K562 (cell line): ENCODE results near the gene NKG7. TPM values are rescaled to one million over a fixed set of nuclear protein-coding genes. Genes with fewer than 3 reads are reported as not detected.

Source experiments
- ARID4B ChIP-seq: sonication (generic); formaldehyde crosslinking; IDR thresholded peaks from 2 replicates; pipeline ENCODE4 v1.8.0; 2022; ENCODE audit warnings: mild to moderate bottlenecking, missing genetic modification reagents
- CHCHD3 ChIP-seq: fragments of 250-450 bp; sonication (Bioruptor Pico); IDR thresholded peaks from 2 replicates; pipeline ENCODE4 v2.1.2; 2022; ENCODE audit warnings: mild to moderate bottlenecking
- CXXC5 ChIP-seq: fragments of 250-450 bp; sonication (Bioruptor Pico); IDR thresholded peaks from 2 replicates; pipeline ENCODE4 v1.8.0; 2022; ENCODE audit warnings: inconsistent platforms, mild to moderate bottlenecking, moderate library complexity
- ETV5 ChIP-seq: sonication (generic); formaldehyde crosslinking; IDR thresholded peaks from 2 replicates; pipeline ENCODE4 v1.4.0; 2020; ENCODE audit warnings: low read depth, mild to moderate bottlenecking, missing genetic modification reagents
- GABPA ChIP-seq: fragments of 200-800 bp; sonication (Bioruptor generic); conservative IDR thresholded peaks from 2 replicates; pipeline ENCODE4 v1.6.1; 2016; ENCODE audit warnings: low read depth, missing genetic modification characterization, missing compliant biosample characterization
- MXI1 ChIP-seq: IDR thresholded peaks from 2 replicates; pipeline ENCODE4 v1.6.1; 2011; ENCODE audit warnings: low read depth, mild to moderate bottlenecking, improper control_type of control experiment, low read length
- NR1H2 ChIP-seq: sonication (generic); formaldehyde crosslinking; IDR thresholded peaks from 2 replicates; pipeline ENCODE4 v1.4.0; 2020; ENCODE audit warnings: mild to moderate bottlenecking, missing genetic modification reagents
- RFX7 ChIP-seq: fragments of 250-450 bp; sonication (Bioruptor Pico); IDR thresholded peaks from 2 replicates; pipeline ENCODE4 v1.5.1; 2021; ENCODE audit warnings: mild to moderate bottlenecking
- SRF ChIP-seq, 2 experiments: fragments of 250-450, 450-650 bp in 1 of 2; sonication (Bioruptor Pico) in 1 of 2; sonication (generic) in 1 of 2; formaldehyde crosslinking; IDR thresholded peaks; 2 replicates each; pipeline versions ENCODE4 v1.5.0 to v1.5.1; 2020 to 2022; ENCODE audit warnings: mild to moderate bottlenecking in 1 of 2, missing genetic modification reagents in 1 of 2
- ZNF217 ChIP-seq: sonication (generic); formaldehyde crosslinking; IDR thresholded peaks from 2 replicates; pipeline ENCODE4 v1.8.0; 2022; ENCODE audit warnings: mild to moderate bottlenecking, missing genetic modification reagents
- ZNF277 ChIP-seq: fragments of 250-450 bp; sonication (Bioruptor Pico); IDR thresholded peaks from 2 replicates; pipeline ENCODE4 v1.8.0; 2022; ENCODE audit warnings: inconsistent platforms, mild to moderate bottlenecking, moderate library complexity, borderline replicate concordance
- ZNF445 ChIP-seq: fragments of 250-450 bp; sonication (Bioruptor Pico); IDR thresholded peaks from 2 replicates; pipeline ENCODE4 v1.4.0; 2020; ENCODE audit warnings: low read depth, mild to moderate bottlenecking, moderate library complexity
- ZNF511 ChIP-seq: sonication (generic); formaldehyde crosslinking; IDR thresholded peaks from 2 replicates; pipeline ENCODE4 v1.8.0; 2022; ENCODE audit warnings: mild to moderate bottlenecking, missing genetic modification reagents
- ZSCAN32 ChIP-seq: fragments of 450-650 bp; formaldehyde crosslinking; IDR thresholded peaks from 2 replicates; pipeline ENCODE4 v1.4.0; 2020; ENCODE audit warnings: mild to moderate bottlenecking, moderate library complexity
- polyA plus RNA-seq, 8 experiments: library from polyadenylated mRNA; depleted of rRNA in 4 of 8; stranded (reverse) in 5 of 8; unstranded in 3 of 8; fragments of >200 nt; fragmentation: Nextera tagmentation in 2 of 8; fragmentation: Illumina TruSeq in 1 of 8; extraction: Ambion mirVana in 2 of 8; extraction: Trizol in 1 of 8; gene quantifications; 2 replicates each; pipeline versions ENCODE4 v1.2.1 to v1.2.3, GENCODE V29; 2011 to 2014; ENCODE audit warnings: inconsistent platforms in 1 of 8, missing spikeins in 1 of 8
- total RNA-seq, 7 experiments: library from RNA; depleted of rRNA in 6 of 7; stranded (reverse); fragments of >200 nt in 6 of 7; fragmentation: Illumina TruSeq in 2 of 7; extraction: Trizol in 2 of 7; gene quantifications; 2 replicates each; pipeline versions ENCODE4 v1.2.1 to v1.2.3, GENCODE V29; 2011 to 2021; ENCODE audit warnings: low replicate concordance in 1 of 7
- TF ChIP-seq, protein P1 (sequence below): fragments of 250-450 bp; sonication (Bioruptor Pico); IDR thresholded peaks from 2 replicates; pipeline ENCODE4 v1.5.0; 2020; ENCODE audit warnings: mild to moderate bottlenecking
- TF ChIP-seq, protein P2 (sequence below), 2 experiments: fragments of 450-650 bp; IDR thresholded peaks; 2 replicates each; pipeline ENCODE4 v1.6.1; 2018; ENCODE audit warnings: mild to moderate bottlenecking in 2 of 2, low read depth in 1 of 2; ENCODE audit not compliant: partially characterized antibody in 2 of 2

Gene NKG7
- total and polyA plus RNA-seq, 9 of the 15 experiments (the other 6 are each of a cell fraction or from before 2014, with no cell fraction given), result 0.30 to 0.70 (median 0.51) TPM; not detected in 2

DNA sequence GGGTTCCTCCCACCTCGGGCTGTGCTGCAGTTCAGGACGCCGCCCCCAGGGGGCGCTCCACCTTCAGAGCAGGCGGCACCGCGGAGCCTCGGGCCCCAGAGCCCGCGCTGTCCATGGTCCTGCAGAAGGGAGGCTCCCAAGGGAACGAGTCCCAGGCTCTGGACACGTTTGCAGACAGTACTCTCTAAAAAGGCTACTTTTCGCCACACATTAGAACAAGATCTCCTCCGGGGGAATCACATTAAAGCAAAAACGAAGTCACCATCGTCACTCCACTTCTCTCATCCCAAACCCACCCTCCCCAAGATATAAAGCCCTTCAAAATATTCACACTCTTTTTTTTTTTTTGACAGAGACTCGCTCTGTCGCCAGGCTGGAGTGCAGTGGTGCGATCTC lies 49.6 kb upstream of the NKG7 start (continued):
- TF ChIP-seq, protein P1, sequence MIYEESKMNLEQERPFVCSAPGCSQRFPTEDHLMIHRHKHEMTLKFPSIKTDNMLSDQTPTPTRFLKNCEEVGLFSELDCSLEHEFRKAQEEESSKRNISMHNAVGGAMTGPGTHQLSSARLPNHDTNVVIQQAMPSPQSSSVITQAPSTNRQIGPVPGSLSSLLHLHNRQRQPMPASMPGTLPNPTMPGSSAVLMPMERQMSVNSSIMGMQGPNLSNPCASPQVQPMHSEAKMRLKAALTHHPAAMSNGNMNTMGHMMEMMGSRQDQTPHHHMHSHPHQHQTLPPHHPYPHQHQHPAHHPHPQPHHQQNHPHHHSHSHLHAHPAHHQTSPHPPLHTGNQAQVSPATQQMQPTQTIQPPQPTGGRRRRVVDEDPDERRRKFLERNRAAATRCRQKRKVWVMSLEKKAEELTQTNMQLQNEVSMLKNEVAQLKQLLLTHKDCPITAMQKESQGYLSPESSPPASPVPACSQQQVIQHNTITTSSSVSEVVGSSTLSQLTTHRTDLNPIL (CRISPR knock-in tag), result no peak
- TF ChIP-seq GABPA (no peak), ARID4B (CRISPR knock-in tag) (peak; percentile 98), RFX7 (no peak), MXI1 (peak; percentile 67; the same call in 1 of the 2 replicates), ZNF511 (CRISPR knock-in tag) (peak; percentile 99), ZSCAN32 (CRISPR knock-in tag) (no peak), NR1H2 (CRISPR knock-in tag) (peak; percentile 93; the same call in 1 of the 2 replicates), ETV5 (peak; percentile 92), CXXC5 (peak; percentile 72), ZNF445 (no peak), CHCHD3 (CRISPR knock-in tag) (no peak), ZNF217 (CRISPR knock-in tag) (peak; percentile 93), ZNF277 (no peak), SRF (CRISPR knock-in tag; IDR thresholded peaks at IDR 0.05) (peak in 1 of 2 experiments; percentile 90; a peak in 2 of 4 replicates)
- TF ChIP-seq, protein P2, sequence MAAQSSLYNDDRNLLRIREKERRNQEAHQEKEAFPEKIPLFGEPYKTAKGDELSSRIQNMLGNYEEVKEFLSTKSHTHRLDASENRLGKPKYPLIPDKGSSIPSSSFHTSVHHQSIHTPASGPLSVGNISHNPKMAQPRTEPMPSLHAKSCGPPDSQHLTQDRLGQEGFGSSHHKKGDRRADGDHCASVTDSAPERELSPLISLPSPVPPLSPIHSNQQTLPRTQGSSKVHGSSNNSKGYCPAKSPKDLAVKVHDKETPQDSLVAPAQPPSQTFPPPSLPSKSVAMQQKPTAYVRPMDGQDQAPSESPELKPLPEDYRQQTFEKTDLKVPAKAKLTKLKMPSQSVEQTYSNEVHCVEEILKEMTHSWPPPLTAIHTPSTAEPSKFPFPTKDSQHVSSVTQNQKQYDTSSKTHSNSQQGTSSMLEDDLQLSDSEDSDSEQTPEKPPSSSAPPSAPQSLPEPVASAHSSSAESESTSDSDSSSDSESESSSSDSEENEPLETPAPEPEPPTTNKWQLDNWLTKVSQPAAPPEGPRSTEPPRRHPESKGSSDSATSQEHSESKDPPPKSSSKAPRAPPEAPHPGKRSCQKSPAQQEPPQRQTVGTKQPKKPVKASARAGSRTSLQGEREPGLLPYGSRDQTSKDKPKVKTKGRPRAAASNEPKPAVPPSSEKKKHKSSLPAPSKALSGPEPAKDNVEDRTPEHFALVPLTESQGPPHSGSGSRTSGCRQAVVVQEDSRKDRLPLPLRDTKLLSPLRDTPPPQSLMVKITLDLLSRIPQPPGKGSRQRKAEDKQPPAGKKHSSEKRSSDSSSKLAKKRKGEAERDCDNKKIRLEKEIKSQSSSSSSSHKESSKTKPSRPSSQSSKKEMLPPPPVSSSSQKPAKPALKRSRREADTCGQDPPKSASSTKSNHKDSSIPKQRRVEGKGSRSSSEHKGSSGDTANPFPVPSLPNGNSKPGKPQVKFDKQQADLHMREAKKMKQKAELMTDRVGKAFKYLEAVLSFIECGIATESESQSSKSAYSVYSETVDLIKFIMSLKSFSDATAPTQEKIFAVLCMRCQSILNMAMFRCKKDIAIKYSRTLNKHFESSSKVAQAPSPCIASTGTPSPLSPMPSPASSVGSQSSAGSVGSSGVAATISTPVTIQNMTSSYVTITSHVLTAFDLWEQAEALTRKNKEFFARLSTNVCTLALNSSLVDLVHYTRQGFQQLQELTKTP (IDR thresholded peaks at IDR 0.05; ENCODE audit: low read depth in 1 of 2, partially characterized antibody in 2 of 2), result peak in 1 of 2 experiments; percentile 98
